KBM-7 (cell line): ENCODE measurements around the gene HLA-C.
"Not testable (repeated sequence)": the region's sequence is repeated elsewhere in the genome, so short reads cannot be mapped to it uniquely, and the experiment has no call there.

Experiments used
- DNase-seq: peaks from one replicate; pipeline ENCODE4 v3.0.0-alpha.2; 2015
- in situ Hi-C: fragments of 300-500 bp; cut with MboI; formaldehyde crosslinking; loops from 2 replicates; pipeline ENCODE4 v1.14.3; 2020; ENCODE audit warnings: low sequenced_read_pairs, low pct_unique_long_range_greater_than_20kb, mixed read lengths

HLA-C gene

DNA sequence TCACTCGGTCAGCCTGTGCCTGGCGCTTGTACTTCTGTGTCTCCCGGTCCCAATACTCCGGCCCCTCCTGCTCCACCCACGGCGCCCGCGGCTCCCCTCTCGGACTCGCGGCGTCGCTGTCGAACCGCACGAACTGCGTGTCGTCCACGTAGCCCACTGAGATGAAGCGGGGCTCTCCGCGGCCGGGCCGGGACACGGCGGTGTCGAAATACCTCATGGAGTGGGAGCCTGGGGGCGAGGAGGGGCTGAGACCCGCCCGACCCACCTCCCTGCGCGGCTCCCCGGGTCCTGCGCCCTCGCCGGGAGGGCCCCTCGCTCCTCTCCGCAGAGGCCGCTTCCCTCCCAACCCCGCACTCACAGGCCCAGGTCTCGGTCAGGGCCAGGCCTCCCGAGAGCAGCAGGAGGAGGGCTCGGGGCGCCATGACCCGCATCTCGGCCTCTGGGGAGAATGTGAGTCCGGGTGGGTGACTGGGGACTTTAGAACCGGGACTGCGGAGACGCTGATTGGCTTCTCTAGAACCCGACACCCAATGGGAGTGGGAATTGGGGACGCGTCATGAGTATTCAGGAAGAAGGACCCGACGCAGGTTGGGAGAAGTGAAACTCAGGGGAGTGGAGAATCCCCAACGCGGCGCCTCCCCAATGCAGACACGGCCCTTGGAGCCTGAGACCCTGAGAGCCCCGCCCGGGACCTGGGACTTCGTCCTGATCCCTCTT is at the start of gene HLA-C:
HLA-C (minus strand) TSS at position 452 of the 717 bp plus-strand sequence; CDS start at position 431, 21 bp downstream.
- DNase-seq = peak; percentile 89
- in situ Hi-C loops = no loop called here

DNA sequence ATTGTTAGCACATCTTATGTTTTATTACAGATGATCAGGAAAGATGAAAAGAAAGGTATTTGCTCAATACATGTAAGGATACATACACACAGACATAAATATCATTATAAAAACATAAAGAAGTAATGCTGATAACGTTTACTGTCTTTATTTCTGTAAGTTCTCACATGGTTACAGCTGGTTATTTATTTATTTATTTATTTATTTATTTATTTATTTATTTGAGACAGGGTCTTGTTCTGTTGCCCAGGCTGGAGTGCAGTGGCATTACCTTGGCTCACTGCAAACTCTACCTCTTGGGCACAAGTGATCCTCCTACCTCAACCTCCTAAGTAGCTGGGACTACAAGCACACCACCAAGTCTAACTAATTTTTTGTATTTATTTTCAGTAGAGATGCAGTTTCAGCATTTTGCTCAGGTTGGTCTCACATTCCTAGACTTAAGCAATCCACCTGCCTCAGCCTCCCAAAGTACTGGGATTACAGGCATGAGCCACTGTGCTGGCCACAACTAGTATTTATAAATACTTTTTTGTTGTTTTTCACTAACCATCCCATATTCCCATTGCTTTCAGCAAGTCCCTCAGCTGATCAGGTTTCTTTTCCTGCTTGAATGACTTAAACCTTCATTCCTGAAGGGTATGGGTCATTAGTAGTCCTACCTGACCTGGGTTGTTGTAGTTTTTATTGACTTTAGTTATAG is 49.3 kb upstream of the HLA-C start:
- no peak for DNase-seq
- in situ Hi-C loops = no loop called here

DNA sequence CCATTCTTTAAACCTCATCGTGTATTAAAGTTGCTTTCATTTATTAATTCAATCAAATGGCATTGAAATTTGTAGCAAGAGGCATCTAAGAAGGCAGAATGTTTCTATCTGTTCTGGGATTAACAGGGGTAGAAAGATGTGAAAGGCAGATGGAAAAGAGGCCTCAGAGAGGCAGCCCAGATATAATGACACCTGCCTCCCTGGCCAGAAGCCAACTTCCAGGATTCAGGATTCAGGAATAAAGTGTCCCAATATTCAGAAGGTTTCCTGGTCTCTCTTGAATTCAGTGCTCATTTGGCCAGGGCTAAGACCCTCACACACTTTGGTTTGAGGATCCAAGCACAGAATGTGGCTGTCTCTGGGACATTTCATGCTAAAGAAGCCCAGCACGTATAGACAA is 45.1 kb upstream of the HLA-C start:
- no peak for DNase-seq
- in situ Hi-C loops = no loop called here

DNA sequence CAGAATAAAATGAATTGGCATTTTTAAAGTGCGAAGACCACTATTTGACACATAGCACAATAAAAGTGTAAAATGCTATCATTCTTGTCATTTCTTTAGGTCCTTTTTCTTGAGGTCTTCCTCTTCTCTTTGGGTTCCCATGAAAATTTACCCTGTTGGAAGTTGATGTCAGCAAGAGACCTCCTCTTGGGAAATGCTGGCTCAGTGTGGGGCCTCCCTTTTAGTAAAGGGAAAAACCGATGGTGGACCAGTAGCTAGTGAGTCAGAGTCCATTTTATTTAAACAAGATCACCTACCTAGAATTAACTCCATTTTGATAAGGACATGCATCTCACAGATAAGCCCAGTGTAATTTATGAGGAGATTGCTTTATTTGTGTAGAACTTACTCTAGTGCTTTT is 37.7 kb upstream of the HLA-C start:
- no peak for DNase-seq

DNA sequence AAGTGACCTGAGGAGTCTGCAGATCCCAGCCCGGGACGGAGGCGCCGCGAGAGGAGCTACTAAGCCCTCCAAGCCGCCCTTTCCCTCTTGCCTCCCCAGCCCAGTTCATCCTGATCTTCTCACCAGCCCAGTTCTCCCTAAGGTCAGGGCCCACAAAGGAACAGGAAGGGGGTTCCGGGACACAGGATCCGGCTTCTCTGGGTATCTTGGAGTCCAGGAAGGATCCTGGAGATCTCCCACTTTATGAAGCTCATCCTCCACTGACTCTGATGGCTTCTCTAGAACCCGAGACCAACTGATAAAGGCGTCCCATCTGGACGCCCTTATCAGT is 36.9 kb upstream of the HLA-C start:
- in situ Hi-C loops = no loop called here
- DNase-seq = no peak

More for the DNA sequence above, 37.7 kb upstream of the HLA-C start:
- in situ Hi-C loops = no loop called here

DNA sequence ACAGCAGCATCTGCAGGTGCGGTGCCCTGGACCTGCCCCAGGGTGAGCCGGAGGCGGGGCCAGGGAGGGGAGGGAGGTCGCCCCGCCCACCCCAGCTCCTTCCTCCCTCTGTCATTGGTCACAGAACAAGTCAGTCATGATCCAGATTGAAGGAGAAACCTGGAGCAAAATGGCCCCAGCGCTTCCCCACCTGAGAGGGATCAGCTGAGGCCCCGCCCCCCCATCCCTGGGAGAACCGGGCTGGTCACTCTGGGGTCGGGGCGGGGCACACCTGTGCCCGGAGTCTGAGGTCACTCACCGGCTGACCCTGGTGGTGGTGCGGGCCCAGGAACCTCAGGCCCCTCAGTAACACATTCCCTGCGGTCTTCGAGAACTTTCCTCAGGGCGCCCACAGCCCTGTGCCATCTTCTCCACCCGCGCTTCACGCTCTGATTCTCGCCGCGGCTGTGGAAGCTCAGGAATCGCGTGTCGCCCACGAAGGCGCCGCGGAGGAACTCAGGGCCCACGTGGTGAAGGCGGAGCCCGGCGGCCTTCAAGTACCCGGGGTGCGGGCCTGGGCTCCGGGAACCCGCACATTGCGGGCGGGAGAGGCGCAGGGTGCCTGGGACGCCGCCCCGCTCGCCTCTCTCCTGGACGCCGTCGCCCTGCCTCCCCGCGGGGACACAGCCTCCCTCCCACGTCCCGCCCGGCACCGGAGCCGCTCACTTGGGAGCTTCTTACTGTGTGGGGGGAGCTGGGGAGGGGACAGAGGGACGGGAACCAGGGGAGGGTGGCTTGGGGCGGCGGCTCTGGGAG is 36.4 kb upstream of the HLA-C start:
- no peak for DNase-seq
- in situ Hi-C loops = no loop called here

DNA sequence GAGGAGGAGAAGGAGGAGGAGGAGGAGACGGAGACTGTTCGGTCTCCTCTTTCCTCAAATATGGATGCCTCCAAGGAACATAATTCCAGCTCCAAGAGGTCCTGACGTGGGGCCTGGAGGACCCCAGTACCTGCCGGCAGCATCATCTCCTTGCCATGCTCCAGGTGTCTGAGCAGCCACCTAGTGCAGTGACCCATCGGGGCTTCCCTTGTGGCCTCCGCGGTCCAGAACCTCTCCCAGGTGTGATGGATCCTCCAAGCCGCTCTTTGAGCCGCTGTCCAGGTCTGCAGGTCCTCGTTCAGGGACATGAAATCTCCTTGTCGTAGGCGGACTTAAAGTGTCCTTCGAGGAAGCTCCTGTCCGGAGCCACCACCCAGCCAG is 35.8 kb upstream of the HLA-C start:
- in situ Hi-C loops = no loop called here
- DNase-seq = no peak

DNA sequence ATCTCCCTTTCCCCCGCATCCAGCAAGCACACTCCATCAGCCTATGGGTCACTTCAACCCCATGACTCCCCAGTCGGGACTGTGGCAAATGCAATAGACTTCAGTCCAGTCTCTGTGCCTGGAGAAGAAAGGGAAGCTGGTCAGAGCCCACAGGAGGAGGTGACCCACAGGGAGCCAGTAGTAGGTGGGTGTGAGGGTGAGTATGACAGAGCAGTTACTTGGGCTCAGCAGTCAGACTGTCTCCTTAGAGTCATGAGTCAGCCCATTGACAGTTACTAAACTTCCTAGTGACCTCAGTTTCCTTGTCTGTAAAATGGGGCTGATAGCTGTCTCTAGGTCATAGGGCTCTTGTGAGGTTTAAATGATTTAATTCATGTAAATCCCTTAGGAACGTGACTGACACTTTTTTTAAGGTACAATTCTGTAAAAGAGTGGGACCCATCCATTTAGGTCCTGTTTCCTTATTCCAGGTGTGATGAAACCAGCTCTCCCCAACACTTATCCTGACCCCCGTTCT is 33.9 kb upstream of the HLA-C start:
- no peak for DNase-seq
- in situ Hi-C loops = no loop called here

DNA sequence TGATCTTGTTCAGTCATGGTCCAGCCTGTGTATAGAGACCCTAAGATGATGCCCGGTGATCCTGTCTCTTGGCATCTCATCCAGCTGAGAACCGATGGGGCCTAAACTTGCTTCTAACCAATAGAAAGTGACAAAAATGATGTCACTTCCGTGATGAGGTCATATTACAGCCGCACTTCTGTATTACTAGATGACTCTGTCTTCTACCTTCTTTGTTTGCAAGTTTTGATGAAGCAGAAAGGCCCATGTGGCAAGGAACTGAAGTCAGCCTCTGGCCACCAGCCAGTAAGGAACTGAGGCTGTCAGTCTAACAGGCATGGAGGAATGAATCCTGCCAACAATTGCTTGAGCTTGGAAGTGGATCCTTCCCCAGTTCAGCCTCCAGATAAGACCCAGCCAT is 32.8 kb upstream of the HLA-C start:
- no peak for DNase-seq

DNA sequence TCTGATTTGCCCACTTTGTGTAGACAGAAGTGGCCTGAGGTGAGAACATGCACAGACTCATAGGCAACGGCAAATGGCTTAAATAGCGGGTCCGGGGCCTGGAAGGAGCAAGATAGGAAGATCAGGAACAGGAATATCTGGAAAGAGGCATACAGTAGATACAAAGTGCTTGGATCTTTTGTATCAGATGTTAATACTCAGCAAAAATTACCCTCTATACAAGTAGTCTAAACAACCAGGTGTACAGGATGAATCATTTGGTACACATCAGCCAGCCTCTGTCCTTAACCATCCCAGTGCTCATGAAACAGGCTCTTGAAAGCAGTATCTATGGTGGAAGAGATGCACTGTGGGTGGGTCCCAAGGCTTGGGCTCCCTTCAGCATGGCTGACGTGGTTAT is 28.9 kb upstream of the HLA-C start:
- DNase-seq = no peak
- in situ Hi-C loops = no loop called here

More for the DNA sequence above, 32.8 kb upstream of the HLA-C start:
- in situ Hi-C loops = no loop called here

DNA sequence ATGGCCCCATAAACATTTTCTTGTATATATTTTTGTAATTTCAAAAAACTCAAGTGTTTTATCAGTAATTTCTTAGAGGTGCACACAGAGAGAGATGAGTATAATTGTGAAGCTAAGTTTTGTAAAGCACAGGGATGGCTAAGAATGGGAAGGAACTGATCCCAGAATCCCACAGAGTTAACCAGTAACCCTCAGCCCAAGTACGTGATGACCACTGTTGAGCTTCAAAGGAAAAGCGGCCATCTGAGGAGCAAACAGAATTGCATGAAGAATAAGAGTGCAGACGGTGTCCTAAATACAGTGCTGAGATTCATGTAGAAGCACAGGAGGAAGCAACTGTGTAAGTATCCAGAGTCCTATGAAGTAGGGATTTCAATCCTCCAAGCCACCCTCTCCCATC is 28.1 kb upstream of the HLA-C start:
- in situ Hi-C loops = no loop called here
- no peak for DNase-seq

DNA sequence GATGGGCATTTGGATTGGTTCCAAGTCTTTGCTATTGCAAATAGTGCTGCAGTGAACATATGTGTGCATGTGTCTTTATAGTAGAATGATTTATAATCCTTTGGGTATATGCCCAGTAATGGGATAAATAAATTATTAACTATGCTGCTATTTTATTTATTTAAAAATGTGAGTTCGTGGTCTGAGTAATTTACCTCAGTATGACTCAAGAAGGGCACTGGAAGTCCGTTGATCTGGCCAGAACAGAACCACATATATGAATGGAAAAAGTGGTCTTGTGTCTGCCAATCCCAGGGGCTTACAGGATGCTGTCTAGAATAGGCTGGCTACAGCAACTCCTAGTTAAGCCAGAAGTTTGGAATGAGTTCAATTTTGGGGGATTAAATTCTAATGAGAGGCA is 27.6 kb upstream of the HLA-C start:
- DNase-seq = no peak
- in situ Hi-C loops = no loop called here

DNA sequence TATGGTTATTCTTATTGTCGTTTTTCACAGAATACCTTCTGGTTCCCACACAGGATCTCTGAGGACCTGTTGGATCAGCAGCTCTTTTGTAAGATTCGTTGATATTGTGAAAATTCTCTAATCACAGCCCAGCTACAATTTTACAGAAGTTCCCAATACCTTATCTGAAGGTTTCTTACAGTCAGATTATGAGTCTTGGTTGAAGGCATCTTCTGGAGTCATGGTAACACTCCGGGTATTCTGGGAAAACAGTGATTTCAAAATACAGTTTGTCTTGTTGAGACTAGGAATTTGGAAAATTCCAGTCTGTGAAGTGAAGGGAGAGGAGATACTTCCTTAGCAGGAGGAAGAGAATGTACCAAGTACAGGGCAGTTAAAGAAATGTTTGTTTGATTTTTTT is 22.2 kb upstream of the HLA-C start:
- in situ Hi-C loops = no loop called here
- DNase-seq = no peak

DNA sequence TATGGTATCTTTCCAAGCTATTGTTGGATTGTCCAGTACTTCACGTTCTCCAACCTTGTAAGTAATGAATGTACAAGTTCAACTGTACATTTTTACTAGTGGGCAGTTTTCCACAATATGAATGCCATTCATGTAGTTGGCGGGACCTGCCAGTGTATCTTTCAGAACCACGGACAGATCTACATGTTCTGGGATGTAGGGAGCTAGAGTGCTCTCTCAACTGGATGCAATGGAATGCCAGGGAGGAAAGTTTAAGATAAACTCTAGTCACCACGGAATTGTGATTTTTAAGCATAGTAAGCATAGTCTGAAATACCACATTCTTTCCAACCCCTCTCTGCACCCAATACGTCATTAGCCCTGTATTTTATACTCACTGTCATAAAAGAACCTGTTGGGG is 21.5 kb upstream of the HLA-C start:
- DNase-seq = no peak
- in situ Hi-C loops = no loop called here

DNA sequence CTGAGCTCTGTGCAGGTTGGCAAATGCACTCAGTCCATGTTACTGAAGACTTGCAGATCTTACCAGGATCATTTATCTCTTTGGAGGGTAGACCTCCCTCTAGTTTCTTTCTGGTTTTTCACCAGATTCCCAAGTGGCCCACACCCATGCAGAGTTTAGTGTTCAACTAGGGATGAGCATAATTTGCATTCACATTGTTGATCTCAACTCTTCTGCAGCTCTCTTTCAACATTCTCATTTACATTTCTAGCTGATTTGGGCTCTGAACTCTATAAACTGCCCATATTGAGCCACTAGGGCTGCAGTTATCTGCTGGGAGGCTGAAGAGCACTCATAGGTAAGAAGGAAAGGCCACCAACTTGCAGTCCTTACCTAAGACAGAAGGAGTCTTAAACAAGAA is 17.9 kb upstream of the HLA-C start:
- in situ Hi-C loops = no loop called here
- DNase-seq = no peak

DNA sequence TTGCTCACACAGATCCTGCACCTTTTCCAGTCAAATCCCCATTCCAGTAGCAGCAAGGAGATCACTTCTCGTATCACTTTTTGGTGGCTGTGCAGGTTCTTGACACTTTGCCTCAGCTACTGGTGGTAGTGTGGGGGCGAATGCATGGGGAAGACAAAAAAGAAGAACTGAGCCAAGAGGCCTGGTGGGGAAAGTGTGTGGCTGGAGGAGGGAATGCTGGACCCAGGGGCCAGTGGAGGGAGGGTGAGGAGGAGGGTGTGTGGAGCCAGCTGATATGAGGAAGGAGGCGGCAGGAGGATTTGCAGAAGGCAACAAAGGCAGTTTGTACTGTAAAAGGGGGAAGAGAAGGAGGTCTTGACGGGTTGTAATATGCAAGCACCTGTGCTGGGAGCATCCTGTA is 15.7 kb upstream of the HLA-C start:
- peak; percentile 12 for DNase-seq
- in situ Hi-C loops = no loop called here

DNA sequence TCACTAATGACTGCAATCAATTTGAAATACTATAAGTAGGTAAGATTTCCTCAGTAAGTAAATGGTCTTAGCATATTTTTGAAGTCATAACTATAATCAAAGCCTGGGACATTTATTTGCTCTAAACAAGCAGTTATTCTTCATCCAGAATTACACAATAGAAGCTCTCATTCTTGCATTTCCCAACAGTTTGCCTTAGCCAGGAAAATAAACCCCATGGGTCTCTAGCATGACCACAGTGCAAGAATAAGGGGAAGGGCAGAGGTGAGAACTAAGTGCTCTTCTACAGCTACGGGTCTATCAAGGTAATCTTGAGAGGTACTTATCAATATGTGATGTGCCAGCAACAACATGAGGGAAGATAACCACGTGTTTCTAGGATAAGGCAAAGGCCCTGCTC is 14.1 kb upstream of the HLA-C start:
- no peak for DNase-seq
- in situ Hi-C loops = no loop called here

DNA sequence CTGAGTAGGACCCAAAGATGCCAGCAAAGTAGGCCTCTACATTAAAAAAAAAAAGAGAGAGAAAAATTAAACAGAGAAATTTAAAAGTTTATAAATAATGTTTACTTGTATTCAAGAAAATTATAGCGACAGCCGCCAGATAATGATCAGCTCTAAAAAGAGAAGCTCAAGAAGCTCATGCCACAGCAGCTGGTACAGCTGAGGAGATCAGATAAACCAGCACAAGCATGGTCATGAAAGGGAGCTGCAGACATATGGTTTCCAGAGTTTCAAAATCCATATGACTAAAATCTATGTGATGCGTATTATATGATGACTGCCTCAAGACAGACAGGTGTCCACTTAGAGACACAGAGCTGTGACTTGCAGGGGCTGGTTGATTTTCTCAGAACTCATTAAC is 13.6 kb upstream of the HLA-C start:
- DNase-seq = peak; percentile 19

DNA sequence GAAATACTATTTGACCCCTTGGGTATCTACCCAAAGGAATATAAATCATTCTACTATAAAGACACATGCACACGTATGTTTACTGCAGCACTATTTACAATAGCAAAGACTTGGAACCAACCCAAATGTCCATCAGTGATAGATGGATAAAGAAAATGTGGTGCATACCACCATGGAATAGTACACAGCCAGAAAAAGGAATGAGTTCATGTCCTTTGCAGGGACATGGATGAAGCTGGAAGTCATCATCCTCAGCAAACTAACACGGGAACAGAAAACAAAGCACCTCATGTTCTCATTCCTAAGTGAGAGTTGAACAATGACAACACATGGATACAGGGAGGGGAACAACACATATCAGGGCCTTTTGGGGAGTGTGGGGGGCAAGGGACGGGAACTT is 7.8 kb upstream of the HLA-C start:
- DNase-seq, in situ Hi-C loops: not testable (repeated sequence)

More for the DNA sequence above, 13.6 kb upstream of the HLA-C start:
- in situ Hi-C loops = no loop called here
